PC-9 (cell line): ENCODE data around the gene P4HA1.

Experiments
- EZH2 ChIP-seq: fragments of 200-600 bp; sonication (generic); IDR thresholded peaks from 2 replicates; pipeline ENCODE4 v1.8.0; 2017; ENCODE audit warnings: antibody characterized with exemption, low read depth
- TF ChIP-seq, protein P1 (sequence below): fragments of 200-600 bp; sonication (generic); conservative IDR thresholded peaks from 2 replicates; pipeline ENCODE4 v1.6.1; 2017; ENCODE audit warnings: mixed run types, antibody characterized with exemption, mild to moderate bottlenecking, moderate library complexity

- no peak for TF ChIP-seq EZH2
- TF ChIP-seq, protein P1, sequence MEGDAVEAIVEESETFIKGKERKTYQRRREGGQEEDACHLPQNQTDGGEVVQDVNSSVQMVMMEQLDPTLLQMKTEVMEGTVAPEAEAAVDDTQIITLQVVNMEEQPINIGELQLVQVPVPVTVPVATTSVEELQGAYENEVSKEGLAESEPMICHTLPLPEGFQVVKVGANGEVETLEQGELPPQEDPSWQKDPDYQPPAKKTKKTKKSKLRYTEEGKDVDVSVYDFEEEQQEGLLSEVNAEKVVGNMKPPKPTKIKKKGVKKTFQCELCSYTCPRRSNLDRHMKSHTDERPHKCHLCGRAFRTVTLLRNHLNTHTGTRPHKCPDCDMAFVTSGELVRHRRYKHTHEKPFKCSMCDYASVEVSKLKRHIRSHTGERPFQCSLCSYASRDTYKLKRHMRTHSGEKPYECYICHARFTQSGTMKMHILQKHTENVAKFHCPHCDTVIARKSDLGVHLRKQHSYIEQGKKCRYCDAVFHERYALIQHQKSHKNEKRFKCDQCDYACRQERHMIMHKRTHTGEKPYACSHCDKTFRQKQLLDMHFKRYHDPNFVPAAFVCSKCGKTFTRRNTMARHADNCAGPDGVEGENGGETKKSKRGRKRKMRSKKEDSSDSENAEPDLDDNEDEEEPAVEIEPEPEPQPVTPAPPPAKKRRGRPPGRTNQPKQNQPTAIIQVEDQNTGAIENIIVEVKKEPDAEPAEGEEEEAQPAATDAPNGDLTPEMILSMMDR, result no peak
Measured at GRCh38 chr10:73136627-73137026, 40.0 kb upstream of the P4HA1 start.
